ENCODE results near the gene C4orf50.

DNA sequence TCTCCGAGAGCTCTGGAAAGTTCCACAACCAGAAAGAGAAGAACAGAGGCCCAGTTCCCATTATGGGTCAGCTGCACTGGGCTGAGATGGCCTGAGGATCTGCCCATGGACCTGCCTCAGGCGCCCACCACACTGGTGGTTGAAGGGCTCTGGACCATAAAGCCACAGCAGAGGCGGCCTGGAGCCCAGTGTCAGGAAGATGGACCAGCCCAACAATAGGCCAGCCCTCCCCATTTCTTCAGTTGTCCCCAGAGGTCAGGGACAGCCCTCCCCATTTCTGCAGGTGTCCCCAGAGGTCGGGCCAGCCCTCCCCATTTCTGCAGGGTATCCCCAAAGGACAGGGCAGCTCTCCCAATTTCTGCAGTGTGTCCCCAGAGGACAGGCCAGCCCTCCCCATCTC is 37.2 kb upstream of the C4orf50 start:
- TF ChIP-seq, protein P1, sequence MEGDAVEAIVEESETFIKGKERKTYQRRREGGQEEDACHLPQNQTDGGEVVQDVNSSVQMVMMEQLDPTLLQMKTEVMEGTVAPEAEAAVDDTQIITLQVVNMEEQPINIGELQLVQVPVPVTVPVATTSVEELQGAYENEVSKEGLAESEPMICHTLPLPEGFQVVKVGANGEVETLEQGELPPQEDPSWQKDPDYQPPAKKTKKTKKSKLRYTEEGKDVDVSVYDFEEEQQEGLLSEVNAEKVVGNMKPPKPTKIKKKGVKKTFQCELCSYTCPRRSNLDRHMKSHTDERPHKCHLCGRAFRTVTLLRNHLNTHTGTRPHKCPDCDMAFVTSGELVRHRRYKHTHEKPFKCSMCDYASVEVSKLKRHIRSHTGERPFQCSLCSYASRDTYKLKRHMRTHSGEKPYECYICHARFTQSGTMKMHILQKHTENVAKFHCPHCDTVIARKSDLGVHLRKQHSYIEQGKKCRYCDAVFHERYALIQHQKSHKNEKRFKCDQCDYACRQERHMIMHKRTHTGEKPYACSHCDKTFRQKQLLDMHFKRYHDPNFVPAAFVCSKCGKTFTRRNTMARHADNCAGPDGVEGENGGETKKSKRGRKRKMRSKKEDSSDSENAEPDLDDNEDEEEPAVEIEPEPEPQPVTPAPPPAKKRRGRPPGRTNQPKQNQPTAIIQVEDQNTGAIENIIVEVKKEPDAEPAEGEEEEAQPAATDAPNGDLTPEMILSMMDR (conservative IDR thresholded peaks at IDR 0.05; ENCODE audit: low read length) = no peak
- TF ChIP-seq EZH2phosphoT487 (IDR thresholded peaks at IDR 0.05; ENCODE audit: borderline replicate concordance) = no peak

Measured in Loucy (cell line).